ENCODE measurements around the gene PIH1D1. TPM values are rescaled to one million over a fixed set of nuclear protein-coding genes. Genes with fewer than 3 reads are reported as not detected.

Gene PIH1D1
- total RNA-seq, 1 experiment from 2014 or later, result 166 TPM

- H4K91ac ChIP-seq (ENCODE audit: insufficient read length, low read depth, low read length), result no peak overlapping the region
- H3K4me1 Mint-ChIP-seq, result peaks cover 35 to 37% of the 10 kb centered on the region in 2 experiments
- no peak overlapping the region for H3K4me2 ChIP-seq (ENCODE audit: insufficient read depth, insufficient read length, low read length)
- no peak overlapping the region for H3K9ac ChIP-seq (ENCODE audit: extremely low read depth, insufficient read length, low read length)
- DNase-seq, result no peak
- H3K14ac ChIP-seq (ENCODE audit: insufficient read depth, low read length), result no peak overlapping the region
- no peak overlapping the region for H2BK12ac ChIP-seq (ENCODE audit: insufficient read length, low read depth, low read length)
- no peak overlapping the region for H4K8ac ChIP-seq (replicated peaks; ENCODE audit: insufficient read length, low read depth, low read length)
- H3K79me1 ChIP-seq (ENCODE audit: insufficient read depth, low read depth, low read length, poor library complexity, severe bottlenecking), result no peaks in the 10 kb centered on the region
- H2BK5ac ChIP-seq (ENCODE audit: insufficient read length, low read length), result no peak overlapping the region
- H3K36me3 Mint-ChIP-seq (ENCODE audit: insufficient read depth in 1 of 3, low read depth in 3 of 3), result no peaks in the 10 kb centered on the region; a peak in 1 of 7 replicates
- no CpG with 5 or more reads among the region's 7 CpGs for WGBS (ENCODE audit: extremely low coverage, insufficient read length, low lambda C conversion rate)
- no peaks in the 10 kb centered on the region for H3K27me3 ChIP-seq (ENCODE audit: insufficient read depth, low read length)
- H2AFZ ChIP-seq (ENCODE audit: low read length), result no peak overlapping the region
- H3K27ac Mint-ChIP-seq, result no peak overlapping the region
- no peak overlapping the region for H3K27ac ChIP-seq (ENCODE audit: insufficient read length, low read depth, low read length)
- TF ChIP-seq CTCF (conservative IDR thresholded peaks at IDR 0.05), result no peak
- H3K27me3 Mint-ChIP-seq (ENCODE audit: low read depth), result peaks cover 4% of the 10 kb centered on the region
- H3K4me1 ChIP-seq (ENCODE audit: insufficient read depth, low read length), result peaks cover 9% of the 10 kb centered on the region; the same call in 1 of the 2 replicates
- no peak overlapping the region for H4K5ac ChIP-seq (ENCODE audit: insufficient read length, low read depth, low read length)
- no peak overlapping the region for H3T11ph ChIP-seq (ENCODE audit: low read length)
- H3K23me2 ChIP-seq (ENCODE audit: insufficient read length, low read depth, low read length, poor library complexity, severe bottlenecking), result no peaks in the 10 kb centered on the region
- H2BK20ac ChIP-seq (ENCODE audit: low read depth, low read length, poor library complexity, severe bottlenecking), result no peak overlapping the region
- H2BK120ac ChIP-seq (ENCODE audit: low read depth, low read length, poor library complexity, severe bottlenecking), result no peak overlapping the region
- no peaks in the 10 kb centered on the region for H3K79me2 ChIP-seq (ENCODE audit: insufficient read depth, low read length)
- no peak overlapping the region for H3K4me3 Mint-ChIP-seq
- H2AK5ac ChIP-seq (ENCODE audit: insufficient read length, low read length), result no peak overlapping the region
- H3K56ac ChIP-seq (ENCODE audit: insufficient read length, low read depth, low read length), result no peak overlapping the region
- no peak overlapping the region for H3K4ac ChIP-seq (ENCODE audit: low read depth, low read length)
- no peaks in the 10 kb centered on the region for H3K9me3 Mint-ChIP-seq
- peaks cover 2% of the 10 kb centered on the region for H4K20me1 ChIP-seq (ENCODE audit: control insufficient read depth, insufficient read depth, insufficient read length)
- no peak overlapping the region for H2BK15ac ChIP-seq (ENCODE audit: low read depth, low read length)
- H3K23ac ChIP-seq (ENCODE audit: insufficient read length, low read depth, low read length), result no peak overlapping the region
- H3K18ac ChIP-seq (ENCODE audit: insufficient read length, low read depth, low read length), result no peak overlapping the region
- H3K9me3 ChIP-seq (ENCODE audit: control insufficient read depth, low read depth, low read length), result no peaks in the 10 kb centered on the region
These were observed 44.5 kb downstream of the PIH1D1 start for GRCh38 chr19:49407079-49407478.

Data from H9 (cell line).